GM12891 (cell line): Measurements from ENCODE around the gene GDF10.

Source experiments
- PAX5 ChIP-seq: IDR thresholded peaks from 2 replicates; pipeline ENCODE4 v1.6.1; 2011; ENCODE audit warnings: low read length, moderate library complexity, mild to moderate bottlenecking; ENCODE audit not compliant: insufficient read depth, severe bottlenecking
- POLR2A ChIP-seq: IDR thresholded peaks from 2 replicates; pipeline ENCODE4 v1.6.1; 2011; ENCODE audit warnings: low read depth, low read length, control low read depth
- POLR2AphosphoS5 ChIP-seq: IDR thresholded peaks from 2 replicates; pipeline ENCODE4 v1.6.1; 2011; ENCODE audit warnings: low read depth, low read length, control low read depth
- POU2F2 ChIP-seq: IDR thresholded peaks from 2 replicates; pipeline ENCODE4 v1.6.1; 2011; ENCODE audit warnings: low read depth, mild to moderate bottlenecking, control low read depth, low read length, moderate library complexity
- SPI1 ChIP-seq: IDR thresholded peaks from 2 replicates; pipeline ENCODE4 v1.6.1; 2011; ENCODE audit warnings: low read depth, low read length, control low read depth
- TAF1 ChIP-seq: IDR thresholded peaks from 2 replicates; pipeline ENCODE4 v1.6.1; 2011; ENCODE audit warnings: low read depth, low read length, control low read depth

DNA sequence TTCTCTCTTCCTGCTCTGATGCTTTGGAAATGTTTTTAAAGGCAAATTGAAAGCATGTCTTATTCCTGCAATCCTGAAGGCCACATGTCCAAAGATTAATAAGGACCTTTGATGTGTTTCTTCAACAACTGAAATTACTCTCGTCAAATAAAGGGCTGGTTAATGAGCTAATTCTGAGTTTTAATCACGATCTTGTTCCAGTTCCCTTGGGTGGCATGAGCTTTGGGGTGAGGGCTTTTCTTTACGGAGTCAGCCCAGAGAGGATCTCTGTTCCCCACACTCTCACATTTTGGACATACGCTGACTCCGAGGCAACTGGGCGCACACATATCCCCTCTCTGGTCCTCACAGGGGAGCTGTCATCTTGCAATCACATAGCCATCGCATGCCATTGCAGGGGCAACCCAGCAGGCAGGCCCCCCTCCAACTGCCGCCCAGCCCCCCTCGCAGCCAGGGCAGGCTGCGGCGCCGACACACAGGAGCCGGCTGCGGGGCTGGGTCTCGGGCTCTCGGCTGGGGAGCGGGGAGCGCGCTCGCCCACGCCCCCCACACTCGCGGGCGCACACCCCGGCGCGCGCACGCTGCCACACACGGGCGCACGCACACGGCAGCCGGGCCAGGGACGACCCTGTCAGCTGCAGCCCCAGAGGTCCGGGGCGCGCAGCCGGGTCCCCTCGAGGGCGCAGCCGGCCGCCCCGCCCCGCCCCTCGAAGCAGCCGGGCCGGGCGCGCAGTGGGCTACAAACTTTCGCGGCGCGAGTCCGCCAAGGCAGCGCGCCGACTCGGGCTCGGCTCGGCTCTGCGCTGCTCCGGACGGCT is at the start of gene GDF10:
- TF ChIP-seq POLR2AphosphoS5 (no peak), POLR2A (no peak), TAF1 (no peak), POU2F2 (no peak), PAX5 (no peak), SPI1 (no peak)
